Stimulated activated CD4-positive, alpha-beta T cell treated with anti-CD3 and anti-CD28 coated beads, Interleukin-2, amount 100 ng/mL, for 48 hours (primary cell): ENCODE results near the gene TCF19.

ENCODE experiments used
- DNase-seq, 2 donors: peaks; one replicate each; pipeline ENCODE4 v3.0.0-alpha.2; 2020

TCF19 gene

GRCh38 chr6:31158140-31158862, at the start of gene TCF19:
TCF19 (plus strand) TSS chr6:31158589; CDS start chr6:31159470, 881 bp downstream.
- DNase-seq: peak; percentile 98

- no peak for DNase-seq
These were observed 47.4 kb upstream of the TCF19 start for GRCh38 chr6:31110825-31111582.

GRCh38 chr6:31111712-31112111, 46.7 kb upstream of the TCF19 start:
- no peak for DNase-seq

GRCh38 chr6:31112478-31112877, 45.9 kb upstream of the TCF19 start, which contains the start of gene C6orf15:
C6orf15 (minus strand) TSS chr6:31112575; CDS start chr6:31112555, 20 bp downstream.
- no peak for DNase-seq

- no peak for DNase-seq
These were observed 44.4 kb upstream of the TCF19 start for GRCh38 chr6:31113861-31114540.

- no peak for DNase-seq
These were observed 43.9 kb upstream of the TCF19 start, which contains the start of gene PSORS1C1 for GRCh38 chr6:31114541-31114878. PSORS1C1 (plus strand) TSS chr6:31114800; CDS start chr6:31129633, 14,833 bp downstream.

- no peak for DNase-seq
These were observed 43.2 kb upstream of the TCF19 start for GRCh38 chr6:31114970-31115849.

- DNase-seq: no peak
These were observed 42.3 kb upstream of the TCF19 start for GRCh38 chr6:31115941-31116560.

GRCh38 chr6:31116661-31117385, 41.6 kb upstream of the TCF19 start:
- DNase-seq: no peak

GRCh38 chr6:31118178-31118577, 40.2 kb upstream of the TCF19 start:
- DNase-seq: no peak

GRCh38 chr6:31120151-31120915, 38.1 kb upstream of the TCF19 start, which contains the start of gene CDSN:
CDSN (minus strand) TSS chr6:31120446; CDS start chr6:31120419, 27 bp downstream.
- no peak for DNase-seq

GRCh38 chr6:31121131-31121790, 37.1 kb upstream of the TCF19 start:
- no peak for DNase-seq

GRCh38 chr6:31122791-31123706, 35.3 kb upstream of the TCF19 start:
- DNase-seq: no peak

- DNase-seq: no peak
These were observed 33.2 kb upstream of the TCF19 start for GRCh38 chr6:31125162-31125561.

GRCh38 chr6:31125586-31126363, 32.6 kb upstream of the TCF19 start:
- DNase-seq: no peak

- no peak for DNase-seq
These were observed 31.8 kb upstream of the TCF19 start for GRCh38 chr6:31126396-31127175.

- DNase-seq: peak; percentile 81 to 84
These were observed 30.2 kb upstream of the TCF19 start for GRCh38 chr6:31128093-31128676.
